ENCODE data around the gene GP5.

GRCh38 chr3:194352667-194353246 lies 46.3 kb downstream of the GP5 start:
- no peak for TF ChIP-seq CTCF (IDR thresholded peaks at IDR 0.05)
- no peak for TF ChIP-seq POLR2A (IDR thresholded peaks at IDR 0.05)

Measured in testis (tissue), 2 donors.